Measurements from ENCODE around the gene MYH1.

DNA sequence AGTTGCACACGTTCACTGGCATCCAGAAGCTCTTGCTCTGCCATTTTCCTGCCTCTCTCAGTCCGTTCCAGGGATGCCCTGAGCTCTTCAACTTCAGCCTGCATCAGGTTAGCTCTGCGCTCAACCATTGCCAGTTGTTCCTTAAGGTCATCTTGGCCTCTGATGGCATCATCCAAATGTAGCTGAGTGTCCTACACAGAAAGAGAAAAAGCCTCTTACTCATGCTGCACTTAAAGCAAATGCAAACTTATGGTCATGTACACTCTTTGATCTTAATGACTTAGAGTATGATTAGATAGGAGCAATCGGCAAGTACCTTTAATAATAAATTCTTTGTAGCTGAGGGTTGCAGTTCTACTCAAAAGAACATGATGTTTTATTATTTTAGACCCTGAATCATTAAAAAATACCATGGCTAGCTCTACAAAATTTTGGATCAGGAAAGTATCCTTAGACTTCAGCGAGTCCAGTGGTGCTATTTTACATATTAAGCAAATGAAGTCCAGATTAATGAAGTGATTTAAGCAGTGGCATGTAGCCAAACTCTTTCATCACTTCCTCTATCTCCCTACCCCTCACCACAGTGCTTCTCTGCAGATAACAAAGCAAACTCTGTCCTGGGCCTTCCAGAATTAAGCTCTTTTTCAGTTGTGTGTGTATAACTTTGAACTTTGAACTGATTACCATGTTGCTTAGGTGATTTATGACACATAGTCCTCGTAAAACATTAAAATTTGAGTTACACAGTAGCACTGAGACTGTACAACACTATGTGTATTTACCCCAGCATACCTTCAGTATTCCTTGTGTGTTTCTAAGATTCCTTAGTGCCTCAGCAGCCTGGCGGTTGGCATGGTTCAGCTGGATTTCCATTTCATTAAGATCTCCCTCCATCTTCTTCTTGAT is 71.1 kb downstream of the MYH1 start:
- TF ChIP-seq, protein P1, sequence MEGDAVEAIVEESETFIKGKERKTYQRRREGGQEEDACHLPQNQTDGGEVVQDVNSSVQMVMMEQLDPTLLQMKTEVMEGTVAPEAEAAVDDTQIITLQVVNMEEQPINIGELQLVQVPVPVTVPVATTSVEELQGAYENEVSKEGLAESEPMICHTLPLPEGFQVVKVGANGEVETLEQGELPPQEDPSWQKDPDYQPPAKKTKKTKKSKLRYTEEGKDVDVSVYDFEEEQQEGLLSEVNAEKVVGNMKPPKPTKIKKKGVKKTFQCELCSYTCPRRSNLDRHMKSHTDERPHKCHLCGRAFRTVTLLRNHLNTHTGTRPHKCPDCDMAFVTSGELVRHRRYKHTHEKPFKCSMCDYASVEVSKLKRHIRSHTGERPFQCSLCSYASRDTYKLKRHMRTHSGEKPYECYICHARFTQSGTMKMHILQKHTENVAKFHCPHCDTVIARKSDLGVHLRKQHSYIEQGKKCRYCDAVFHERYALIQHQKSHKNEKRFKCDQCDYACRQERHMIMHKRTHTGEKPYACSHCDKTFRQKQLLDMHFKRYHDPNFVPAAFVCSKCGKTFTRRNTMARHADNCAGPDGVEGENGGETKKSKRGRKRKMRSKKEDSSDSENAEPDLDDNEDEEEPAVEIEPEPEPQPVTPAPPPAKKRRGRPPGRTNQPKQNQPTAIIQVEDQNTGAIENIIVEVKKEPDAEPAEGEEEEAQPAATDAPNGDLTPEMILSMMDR (IDR thresholded peaks at IDR 0.05; ENCODE audit: insufficient read depth, low read length), result no peak
- TF ChIP-seq GABPA (IDR thresholded peaks at IDR 0.05; ENCODE audit: low read depth), result no peak
- TF ChIP-seq, protein P2, sequence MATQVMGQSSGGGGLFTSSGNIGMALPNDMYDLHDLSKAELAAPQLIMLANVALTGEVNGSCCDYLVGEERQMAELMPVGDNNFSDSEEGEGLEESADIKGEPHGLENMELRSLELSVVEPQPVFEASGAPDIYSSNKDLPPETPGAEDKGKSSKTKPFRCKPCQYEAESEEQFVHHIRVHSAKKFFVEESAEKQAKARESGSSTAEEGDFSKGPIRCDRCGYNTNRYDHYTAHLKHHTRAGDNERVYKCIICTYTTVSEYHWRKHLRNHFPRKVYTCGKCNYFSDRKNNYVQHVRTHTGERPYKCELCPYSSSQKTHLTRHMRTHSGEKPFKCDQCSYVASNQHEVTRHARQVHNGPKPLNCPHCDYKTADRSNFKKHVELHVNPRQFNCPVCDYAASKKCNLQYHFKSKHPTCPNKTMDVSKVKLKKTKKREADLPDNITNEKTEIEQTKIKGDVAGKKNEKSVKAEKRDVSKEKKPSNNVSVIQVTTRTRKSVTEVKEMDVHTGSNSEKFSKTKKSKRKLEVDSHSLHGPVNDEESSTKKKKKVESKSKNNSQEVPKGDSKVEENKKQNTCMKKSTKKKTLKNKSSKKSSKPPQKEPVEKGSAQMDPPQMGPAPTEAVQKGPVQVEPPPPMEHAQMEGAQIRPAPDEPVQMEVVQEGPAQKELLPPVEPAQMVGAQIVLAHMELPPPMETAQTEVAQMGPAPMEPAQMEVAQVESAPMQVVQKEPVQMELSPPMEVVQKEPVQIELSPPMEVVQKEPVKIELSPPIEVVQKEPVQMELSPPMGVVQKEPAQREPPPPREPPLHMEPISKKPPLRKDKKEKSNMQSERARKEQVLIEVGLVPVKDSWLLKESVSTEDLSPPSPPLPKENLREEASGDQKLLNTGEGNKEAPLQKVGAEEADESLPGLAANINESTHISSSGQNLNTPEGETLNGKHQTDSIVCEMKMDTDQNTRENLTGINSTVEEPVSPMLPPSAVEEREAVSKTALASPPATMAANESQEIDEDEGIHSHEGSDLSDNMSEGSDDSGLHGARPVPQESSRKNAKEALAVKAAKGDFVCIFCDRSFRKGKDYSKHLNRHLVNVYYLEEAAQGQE (IDR thresholded peaks at IDR 0.05; ENCODE audit: insufficient replicate concordance, low read depth), result no peak
- TF ChIP-seq POLR2AphosphoS5 (IDR thresholded peaks at IDR 0.05; ENCODE audit: low read depth), result no peak
